ENCODE results near the gene ABRACL.

GRCh38 chr6:139062932-139063646, 34.5 kb downstream of the ABRACL start:
- TF ChIP-seq, protein P1, sequence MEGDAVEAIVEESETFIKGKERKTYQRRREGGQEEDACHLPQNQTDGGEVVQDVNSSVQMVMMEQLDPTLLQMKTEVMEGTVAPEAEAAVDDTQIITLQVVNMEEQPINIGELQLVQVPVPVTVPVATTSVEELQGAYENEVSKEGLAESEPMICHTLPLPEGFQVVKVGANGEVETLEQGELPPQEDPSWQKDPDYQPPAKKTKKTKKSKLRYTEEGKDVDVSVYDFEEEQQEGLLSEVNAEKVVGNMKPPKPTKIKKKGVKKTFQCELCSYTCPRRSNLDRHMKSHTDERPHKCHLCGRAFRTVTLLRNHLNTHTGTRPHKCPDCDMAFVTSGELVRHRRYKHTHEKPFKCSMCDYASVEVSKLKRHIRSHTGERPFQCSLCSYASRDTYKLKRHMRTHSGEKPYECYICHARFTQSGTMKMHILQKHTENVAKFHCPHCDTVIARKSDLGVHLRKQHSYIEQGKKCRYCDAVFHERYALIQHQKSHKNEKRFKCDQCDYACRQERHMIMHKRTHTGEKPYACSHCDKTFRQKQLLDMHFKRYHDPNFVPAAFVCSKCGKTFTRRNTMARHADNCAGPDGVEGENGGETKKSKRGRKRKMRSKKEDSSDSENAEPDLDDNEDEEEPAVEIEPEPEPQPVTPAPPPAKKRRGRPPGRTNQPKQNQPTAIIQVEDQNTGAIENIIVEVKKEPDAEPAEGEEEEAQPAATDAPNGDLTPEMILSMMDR (IDR thresholded peaks at IDR 0.05) = no peak
- TF ChIP-seq ZFX (IDR thresholded peaks at IDR 0.05; ENCODE audit: borderline replicate concordance) = no peak

Measured in 22Rv1 (cell line).